Peyer's patch (tissue), 4 donors: ENCODE data around the gene GPD1L.

Experiments
- CTCF ChIP-seq, 6 experiments: fragments of 450-650 bp in 4 of 6; fragments of 200-600 bp in 2 of 6; sonication (generic) in 1 of 6; IDR thresholded peaks; one replicate each; pipeline ENCODE4 v1.5.1; 2017 to 2019; ENCODE audit warnings: antibody characterized with exemption in 6 of 6, mild to moderate bottlenecking in 3 of 6, moderate library complexity in 1 of 6
- POLR2A ChIP-seq, 2 donors: fragments of 450-650 bp; IDR thresholded peaks; one replicate each; pipeline ENCODE4 v1.5.1; 2017; ENCODE audit warnings: antibody characterized with exemption in 2 of 2, mild to moderate bottlenecking in 2 of 2, moderate library complexity in 2 of 2

GRCh38 chr3:32153414-32154204 lies 47.2 kb downstream of the GPD1L start:
- no peak for TF ChIP-seq CTCF (IDR thresholded peaks at IDR 0.05)
- no peak for TF ChIP-seq POLR2A (IDR thresholded peaks at IDR 0.05)
